Stimulated activated CD4-positive, alpha-beta T cell treated with anti-CD3 and anti-CD28 coated beads, Interleukin-15, amount 100 ng/mL, for 48 hours (primary cell): ENCODE results near the gene DMRTC2.

Experiments used
- DNase-seq, 2 donors: peaks; one replicate each; pipeline ENCODE4 v3.0.0-alpha.2; 2020; ENCODE audit warnings: low read depth in 2 of 2

The DMRTC2 gene

GRCh38 chr19:41890936-41891335 is 46.1 kb downstream of the DMRTC2 start:
- no peak for DNase-seq

- no peak for DNase-seq
Observed at GRCh38 chr19:41892173-41892902, 47.5 kb downstream of the DMRTC2 start.

GRCh38 chr19:41893899-41894298 is 49.1 kb downstream of the DMRTC2 start:
- DNase-seq = no peak

GRCh38 chr19:41894350-41894749 is 49.5 kb downstream of the DMRTC2 start:
- no peak for DNase-seq

GRCh38 chr19:41895745-41896580 is 51.1 kb downstream of the DMRTC2 start:
- DNase-seq = no peak

- no peak for DNase-seq
Observed at GRCh38 chr19:41896581-41896942, 51.7 kb downstream of the DMRTC2 start.

- no peak for DNase-seq
Observed at GRCh38 chr19:41897181-41897580, 52.3 kb downstream of the DMRTC2 start.

- no peak for DNase-seq
Observed at GRCh38 chr19:41897820-41898219, 53.0 kb downstream of the DMRTC2 start.

GRCh38 chr19:41898235-41898634 is 53.4 kb downstream of the DMRTC2 start:
- DNase-seq = no peak
